HepG2 (cell line): ENCODE results near the gene NOC4L. TPM values are rescaled to one million over a fixed set of nuclear protein-coding genes. Genes with fewer than 3 reads are reported as not detected.
A peak's percentile ranks its signal among the peaks of the same experiment; 100 is the strongest.

Experiments
- GATA4 ChIP-seq: sonication (generic); IDR thresholded peaks from 2 replicates; pipeline ENCODE4 v1.6.1; 2016; ENCODE audit warnings: antibody characterized with exemption, low read depth, borderline replicate concordance
- MAFK ChIP-seq, 2 experiments: IDR thresholded peaks in 1 of 2; conservative IDR thresholded peaks in 1 of 2; 2 replicates each; pipeline ENCODE4 v1.6.1; 2011; ENCODE audit warnings: improper control_type of control experiment in 2 of 2, low read length in 2 of 2
- NBN ChIP-seq: fragments of 450-650 bp; conservative IDR thresholded peaks from 2 replicates; pipeline ENCODE4 v1.6.1; 2017
- RXRA ChIP-seq: sonication (generic); formaldehyde crosslinking; IDR thresholded peaks from 2 replicates; pipeline ENCODE4 v1.5.1; 2020; ENCODE audit warnings: missing genetic modification reagents
- TRIM24 ChIP-seq: sonication (generic); formaldehyde crosslinking; IDR thresholded peaks from 2 replicates; pipeline ENCODE4 v1.8.0; 2022; ENCODE audit warnings: mild to moderate bottlenecking, missing genetic modification reagents
- ZNF383 ChIP-seq: sonication (generic); formaldehyde crosslinking; IDR thresholded peaks from 2 replicates; pipeline ENCODE4 v1.4.0; 2020; ENCODE audit warnings: missing genetic modification reagents, mild to moderate bottlenecking, borderline replicate concordance
- ZNF629 ChIP-seq: sonication (generic); formaldehyde crosslinking; conservative IDR thresholded peaks from 2 replicates; pipeline ENCODE4 v1.5.0; 2020; ENCODE audit warnings: missing genetic modification reagents
- ZNF768 ChIP-seq: sonication (generic); formaldehyde crosslinking; IDR thresholded peaks from 2 replicates; pipeline ENCODE4 v1.4.0; 2020; ENCODE audit warnings: missing genetic modification reagents
- ZZZ3 ChIP-seq: sonication (generic); formaldehyde crosslinking; IDR thresholded peaks from 2 replicates; pipeline ENCODE4 v1.4.0; 2020; ENCODE audit warnings: missing genetic modification reagents, mild to moderate bottlenecking, borderline replicate concordance
- polyA plus RNA-seq, 8 experiments: library from polyadenylated mRNA; depleted of rRNA in 3 of 8; stranded (reverse) in 7 of 8; unstranded in 1 of 8; fragments of >200 nt; fragmentation: Illumina TruSeq in 4 of 8; extraction: Trizol in 4 of 8; gene quantifications; 2 replicates each; pipeline versions ENCODE4 v1.2.1 to v1.2.3, GENCODE V29; 2011 to 2016; ENCODE audit warnings: low read depth in 4 of 8, missing spikeins in 1 of 8, mixed read lengths in 1 of 8; ENCODE audit not compliant: insufficient read depth in 1 of 8
- total RNA-seq, 5 experiments: library from RNA; depleted of rRNA; stranded (reverse); fragments of >200 nt; fragmentation: Illumina TruSeq; extraction: Trizol; gene quantifications; 2 replicates each; pipeline ENCODE4 v1.2.3, GENCODE V29; 2016; ENCODE audit warnings: low read depth in 1 of 5
- TF ChIP-seq, protein P1 (sequence below): sonication (generic); formaldehyde crosslinking; IDR thresholded peaks from 2 replicates; pipeline ENCODE4 v1.9.0; 2021; ENCODE audit warnings: mild to moderate bottlenecking, missing genetic modification reagents
- TF ChIP-seq, protein P2 (sequence below): sonication (generic); formaldehyde crosslinking; IDR thresholded peaks from 2 replicates; pipeline ENCODE4 v1.4.0; 2020; ENCODE audit warnings: missing genetic modification reagents
- TF ChIP-seq, protein P3 (sequence below): sonication (generic); formaldehyde crosslinking; IDR thresholded peaks from 2 replicates; pipeline ENCODE4 v1.5.0; 2020; ENCODE audit warnings: mild to moderate bottlenecking, missing genetic modification reagents, borderline replicate concordance

The NOC4L gene
- total and polyA plus RNA-seq, 2 of the 13 experiments (the other 11 are each of a cell fraction or from before 2014, with no cell fraction given): 4.3 to 14.6 TPM

DNA sequence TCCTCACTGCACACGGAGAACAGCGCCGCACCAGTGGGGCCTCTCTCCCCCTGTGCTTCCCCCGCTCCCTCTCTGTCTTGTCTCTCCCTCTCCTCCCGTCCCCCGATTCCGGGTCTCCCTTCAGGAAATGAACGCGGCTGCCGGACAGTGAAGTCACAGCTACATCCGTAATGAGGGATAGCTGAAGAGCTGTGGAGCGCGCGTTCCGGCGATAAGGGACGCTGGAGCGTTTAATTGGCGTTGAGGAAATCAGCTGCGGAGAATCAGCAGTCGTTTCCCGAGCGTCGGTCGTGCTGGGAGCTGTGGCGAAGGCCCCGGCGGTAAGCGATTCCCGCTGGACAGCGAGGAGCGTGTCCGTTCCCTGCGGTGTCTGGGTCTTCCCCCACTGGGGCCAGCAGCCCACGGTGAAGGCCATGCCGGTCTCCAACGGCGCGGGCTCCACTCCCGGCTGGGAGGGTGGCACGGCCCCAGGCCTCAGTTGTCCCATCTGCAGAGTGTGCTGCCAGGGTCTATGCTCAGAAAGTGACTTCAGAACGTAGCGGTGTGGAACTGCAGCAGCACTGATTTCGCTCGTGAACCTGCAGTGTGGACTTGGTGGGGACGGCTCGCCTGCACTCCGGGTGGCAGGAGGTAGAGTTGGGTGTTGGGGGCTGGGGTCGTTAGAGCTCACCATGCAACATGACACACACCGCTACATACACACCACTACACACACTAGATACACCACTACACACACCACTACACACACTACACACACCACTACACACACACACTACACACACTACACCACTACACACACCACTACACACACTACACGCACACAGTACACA lies 10.9 kb downstream of the NOC4L start (continued):
- TF ChIP-seq, protein P1, sequence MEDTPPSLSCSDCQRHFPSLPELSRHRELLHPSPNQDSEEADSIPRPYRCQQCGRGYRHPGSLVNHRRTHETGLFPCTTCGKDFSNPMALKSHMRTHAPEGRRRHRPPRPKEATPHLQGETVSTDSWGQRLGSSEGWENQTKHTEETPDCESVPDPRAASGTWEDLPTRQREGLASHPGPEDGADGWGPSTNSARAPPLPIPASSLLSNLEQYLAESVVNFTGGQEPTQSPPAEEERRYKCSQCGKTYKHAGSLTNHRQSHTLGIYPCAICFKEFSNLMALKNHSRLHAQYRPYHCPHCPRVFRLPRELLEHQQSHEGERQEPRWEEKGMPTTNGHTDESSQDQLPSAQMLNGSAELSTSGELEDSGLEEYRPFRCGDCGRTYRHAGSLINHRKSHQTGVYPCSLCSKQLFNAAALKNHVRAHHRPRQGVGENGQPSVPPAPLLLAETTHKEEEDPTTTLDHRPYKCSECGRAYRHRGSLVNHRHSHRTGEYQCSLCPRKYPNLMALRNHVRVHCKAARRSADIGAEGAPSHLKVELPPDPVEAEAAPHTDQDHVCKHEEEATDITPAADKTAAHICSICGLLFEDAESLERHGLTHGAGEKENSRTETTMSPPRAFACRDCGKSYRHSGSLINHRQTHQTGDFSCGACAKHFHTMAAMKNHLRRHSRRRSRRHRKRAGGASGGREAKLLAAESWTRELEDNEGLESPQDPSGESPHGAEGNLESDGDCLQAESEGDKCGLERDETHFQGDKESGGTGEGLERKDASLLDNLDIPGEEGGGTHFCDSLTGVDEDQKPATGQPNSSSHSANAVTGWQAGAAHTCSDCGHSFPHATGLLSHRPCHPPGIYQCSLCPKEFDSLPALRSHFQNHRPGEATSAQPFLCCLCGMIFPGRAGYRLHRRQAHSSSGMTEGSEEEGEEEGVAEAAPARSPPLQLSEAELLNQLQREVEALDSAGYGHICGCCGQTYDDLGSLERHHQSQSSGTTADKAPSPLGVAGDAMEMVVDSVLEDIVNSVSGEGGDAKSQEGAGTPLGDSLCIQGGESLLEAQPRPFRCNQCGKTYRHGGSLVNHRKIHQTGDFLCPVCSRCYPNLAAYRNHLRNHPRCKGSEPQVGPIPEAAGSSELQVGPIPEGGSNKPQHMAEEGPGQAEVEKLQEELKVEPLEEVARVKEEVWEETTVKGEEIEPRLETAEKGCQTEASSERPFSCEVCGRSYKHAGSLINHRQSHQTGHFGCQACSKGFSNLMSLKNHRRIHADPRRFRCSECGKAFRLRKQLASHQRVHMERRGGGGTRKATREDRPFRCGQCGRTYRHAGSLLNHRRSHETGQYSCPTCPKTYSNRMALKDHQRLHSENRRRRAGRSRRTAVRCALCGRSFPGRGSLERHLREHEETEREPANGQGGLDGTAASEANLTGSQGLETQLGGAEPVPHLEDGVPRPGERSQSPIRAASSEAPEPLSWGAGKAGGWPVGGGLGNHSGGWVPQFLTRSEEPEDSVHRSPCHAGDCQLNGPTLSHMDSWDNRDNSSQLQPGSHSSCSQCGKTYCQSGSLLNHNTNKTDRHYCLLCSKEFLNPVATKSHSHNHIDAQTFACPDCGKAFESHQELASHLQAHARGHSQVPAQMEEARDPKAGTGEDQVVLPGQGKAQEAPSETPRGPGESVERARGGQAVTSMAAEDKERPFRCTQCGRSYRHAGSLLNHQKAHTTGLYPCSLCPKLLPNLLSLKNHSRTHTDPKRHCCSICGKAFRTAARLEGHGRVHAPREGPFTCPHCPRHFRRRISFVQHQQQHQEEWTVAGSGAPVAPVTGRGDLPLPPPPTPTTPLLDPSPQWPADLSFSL (CRISPR knock-in tag): peak; percentile 95; the same call in 1 of the 2 replicates
- TF ChIP-seq ZNF768 (CRISPR knock-in tag) (peak; percentile 21; the same call in 1 of the 2 replicates), RXRA (CRISPR knock-in tag) (0 out of 2 replicates have a peak, but pooled peaks have one; percentile 26), MAFK (conservative IDR thresholded peaks at IDR 0.05 in 1 of 2, IDR thresholded peaks at IDR 0.05 in 1 of 2; ENCODE audit: low read length in 2 of 2) (no peak), GATA4 (no peak), NBN (no peak), TRIM24 (no peak), ZNF383 (CRISPR knock-in tag) (no peak), ZZZ3 (CRISPR knock-in tag) (no peak), ZNF629 (CRISPR knock-in tag) (0 out of 2 replicates have a peak, but pooled peaks have one; percentile 32)
- TF ChIP-seq, protein P2, sequence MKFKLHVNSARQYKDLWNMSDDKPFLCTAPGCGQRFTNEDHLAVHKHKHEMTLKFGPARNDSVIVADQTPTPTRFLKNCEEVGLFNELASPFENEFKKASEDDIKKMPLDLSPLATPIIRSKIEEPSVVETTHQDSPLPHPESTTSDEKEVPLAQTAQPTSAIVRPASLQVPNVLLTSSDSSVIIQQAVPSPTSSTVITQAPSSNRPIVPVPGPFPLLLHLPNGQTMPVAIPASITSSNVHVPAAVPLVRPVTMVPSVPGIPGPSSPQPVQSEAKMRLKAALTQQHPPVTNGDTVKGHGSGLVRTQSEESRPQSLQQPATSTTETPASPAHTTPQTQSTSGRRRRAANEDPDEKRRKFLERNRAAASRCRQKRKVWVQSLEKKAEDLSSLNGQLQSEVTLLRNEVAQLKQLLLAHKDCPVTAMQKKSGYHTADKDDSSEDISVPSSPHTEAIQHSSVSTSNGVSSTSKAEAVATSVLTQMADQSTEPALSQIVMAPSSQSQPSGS: no peak
- TF ChIP-seq, protein P3, sequence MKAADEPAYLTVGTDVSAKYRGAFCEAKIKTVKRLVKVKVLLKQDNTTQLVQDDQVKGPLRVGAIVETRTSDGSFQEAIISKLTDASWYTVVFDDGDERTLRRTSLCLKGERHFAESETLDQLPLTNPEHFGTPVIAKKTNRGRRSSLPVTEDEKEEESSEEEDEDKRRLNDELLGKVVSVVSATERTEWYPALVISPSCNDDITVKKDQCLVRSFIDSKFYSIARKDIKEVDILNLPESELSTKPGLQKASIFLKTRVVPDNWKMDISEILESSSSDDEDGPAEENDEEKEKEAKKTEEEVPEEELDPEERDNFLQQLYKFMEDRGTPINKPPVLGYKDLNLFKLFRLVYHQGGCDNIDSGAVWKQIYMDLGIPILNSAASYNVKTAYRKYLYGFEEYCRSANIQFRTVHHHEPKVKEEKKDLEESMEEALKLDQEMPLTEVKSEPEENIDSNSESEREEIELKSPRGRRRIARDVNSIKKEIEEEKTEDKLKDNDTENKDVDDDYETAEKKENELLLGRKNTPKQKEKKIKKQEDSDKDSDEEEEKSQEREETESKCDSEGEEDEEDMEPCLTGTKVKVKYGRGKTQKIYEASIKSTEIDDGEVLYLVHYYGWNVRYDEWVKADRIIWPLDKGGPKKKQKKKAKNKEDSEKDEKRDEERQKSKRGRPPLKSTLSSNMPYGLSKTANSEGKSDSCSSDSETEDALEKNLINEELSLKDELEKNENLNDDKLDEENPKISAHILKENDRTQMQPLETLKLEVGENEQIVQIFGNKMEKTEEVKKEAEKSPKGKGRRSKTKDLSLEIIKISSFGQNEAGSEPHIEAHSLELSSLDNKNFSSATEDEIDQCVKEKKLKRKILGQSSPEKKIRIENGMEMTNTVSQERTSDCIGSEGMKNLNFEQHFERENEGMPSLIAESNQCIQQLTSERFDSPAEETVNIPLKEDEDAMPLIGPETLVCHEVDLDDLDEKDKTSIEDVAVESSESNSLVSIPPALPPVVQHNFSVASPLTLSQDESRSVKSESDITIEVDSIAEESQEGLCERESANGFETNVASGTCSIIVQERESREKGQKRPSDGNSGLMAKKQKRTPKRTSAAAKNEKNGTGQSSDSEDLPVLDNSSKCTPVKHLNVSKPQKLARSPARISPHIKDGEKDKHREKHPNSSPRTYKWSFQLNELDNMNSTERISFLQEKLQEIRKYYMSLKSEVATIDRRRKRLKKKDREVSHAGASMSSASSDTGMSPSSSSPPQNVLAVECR: no peak
